ENCODE measurements around the gene B3GAT2.

Gene B3GAT2

GRCh38 chr6:70903665-70904452, 53.0 kb downstream of the B3GAT2 start:
- in situ Hi-C loops (cut with MboI; ENCODE audit: low pct_unique_long_range_greater_than_20kb, low sequenced_read_pairs, unreplicated experiment), result no loop called here
- no peak for DNase-seq (ENCODE audit: low spot score)
- TF ChIP-seq CTCF (IDR thresholded peaks at IDR 0.05; ENCODE audit: extremely low read depth, insufficient read depth, missing control alignments), result no peak

- no peak for TF ChIP-seq CTCF (IDR thresholded peaks at IDR 0.05; ENCODE audit: extremely low read depth, insufficient read depth, missing control alignments)
- no peak for DNase-seq (ENCODE audit: low spot score)
- in situ Hi-C loops (cut with MboI; ENCODE audit: low pct_unique_long_range_greater_than_20kb, low sequenced_read_pairs, unreplicated experiment), result no loop called here
Observed at GRCh38 chr6:70901324-70901723, 55.5 kb downstream of the B3GAT2 start.

- DNase-seq (ENCODE audit: low spot score), result no peak
- in situ Hi-C loops (cut with MboI; ENCODE audit: low pct_unique_long_range_greater_than_20kb, low sequenced_read_pairs, unreplicated experiment), result no loop called here
- TF ChIP-seq CTCF (IDR thresholded peaks at IDR 0.05; ENCODE audit: extremely low read depth, insufficient read depth, missing control alignments), result no peak
Observed at GRCh38 chr6:70900047-70900446, 56.8 kb downstream of the B3GAT2 start.

GRCh38 chr6:70894001-70894400, 62.9 kb downstream of the B3GAT2 start:
- no peak for TF ChIP-seq CTCF (IDR thresholded peaks at IDR 0.05; ENCODE audit: extremely low read depth, insufficient read depth, missing control alignments)
- in situ Hi-C loops (cut with MboI; ENCODE audit: low pct_unique_long_range_greater_than_20kb, low sequenced_read_pairs, unreplicated experiment), result no loop called here
- no peak for DNase-seq (ENCODE audit: low spot score)

- in situ Hi-C loops (cut with MboI; ENCODE audit: low pct_unique_long_range_greater_than_20kb, low sequenced_read_pairs, unreplicated experiment), result loop anchor here (10.0 kb wide), 1 partner anchor 184 kb away; no protein-coding TSS in a partner anchor
- DNase-seq (ENCODE audit: low spot score), result no peak
- no peak for TF ChIP-seq CTCF (IDR thresholded peaks at IDR 0.05; ENCODE audit: extremely low read depth, insufficient read depth, missing control alignments)
Observed at GRCh38 chr6:70889270-70889669, 67.6 kb downstream of the B3GAT2 start.

- no peak for TF ChIP-seq CTCF (IDR thresholded peaks at IDR 0.05; ENCODE audit: extremely low read depth, insufficient read depth, missing control alignments)
- DNase-seq (ENCODE audit: low spot score), result no peak
- in situ Hi-C loops (cut with MboI; ENCODE audit: low pct_unique_long_range_greater_than_20kb, low sequenced_read_pairs, unreplicated experiment), result loop anchor here (10.0 kb wide), 1 partner anchor 182 kb away; no protein-coding TSS in a partner anchor
Observed at GRCh38 chr6:70886661-70887060, 70.2 kb downstream of the B3GAT2 start.
